Coronary artery (tissue), 2 donors: ENCODE measurements around the gene PAFAH2.
"Not testable (repeated sequence)": the region's sequence is repeated elsewhere in the genome, so short reads cannot be mapped to it uniquely, and the experiment has no call there.

Experiments
- DNase-seq: peaks from one replicate; pipeline ENCODE4 v3.0.0-alpha.2; 2017; ENCODE audit warnings: low spot score
- H3K27ac ChIP-seq, 2 donors: fragments of 200-600 bp; sonication (generic); one replicate each; pipeline ENCODE4 v1.5.1; 2016 to 2019
- H3K4me3 ChIP-seq: fragments of 200-600 bp; sonication (generic); 2 replicates; pipeline ENCODE4 v1.5.1; 2016; ENCODE audit warnings: mild to moderate bottlenecking, moderate library complexity
- TF ChIP-seq, protein P1 (sequence below): fragments of 200-600 bp; sonication (generic); IDR thresholded peaks from one replicate; pipeline ENCODE4 v1.5.1; 2019; ENCODE audit warnings: antibody characterized with exemption

PAFAH2 gene

DNA sequence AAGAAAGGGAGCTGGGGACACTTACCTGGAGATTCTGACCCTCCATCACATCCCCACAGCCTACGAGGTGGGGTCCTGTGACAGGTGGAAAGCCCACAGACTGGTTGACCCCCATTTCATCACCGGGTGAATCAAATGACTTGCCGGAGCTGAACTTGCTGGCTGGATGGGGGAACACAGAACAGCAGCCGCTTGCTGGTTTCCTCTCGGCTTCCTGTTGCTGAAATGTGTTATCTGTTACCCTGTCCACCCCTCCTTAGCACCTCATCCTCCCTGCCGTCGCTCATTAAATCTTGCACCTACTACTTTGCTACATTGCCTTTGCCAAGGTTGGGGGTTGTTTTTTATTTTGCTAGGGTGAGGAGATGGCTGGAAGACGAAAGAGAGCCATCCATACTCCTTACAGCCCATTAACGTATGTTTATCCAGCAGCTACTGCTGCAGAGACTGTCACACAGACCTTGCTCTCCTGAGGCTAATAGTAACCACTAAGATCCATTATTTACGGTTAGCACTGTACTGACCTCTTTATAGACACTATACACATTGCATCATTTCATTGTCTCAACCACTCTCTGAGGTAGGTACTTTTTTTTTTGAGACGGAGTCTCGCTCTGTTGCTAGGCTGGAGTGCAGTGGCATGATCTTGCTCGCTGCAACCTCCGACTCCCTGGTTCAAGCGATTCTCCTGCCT, 7.0 kb downstream of the PAFAH2 start:
- TF ChIP-seq, protein P1, sequence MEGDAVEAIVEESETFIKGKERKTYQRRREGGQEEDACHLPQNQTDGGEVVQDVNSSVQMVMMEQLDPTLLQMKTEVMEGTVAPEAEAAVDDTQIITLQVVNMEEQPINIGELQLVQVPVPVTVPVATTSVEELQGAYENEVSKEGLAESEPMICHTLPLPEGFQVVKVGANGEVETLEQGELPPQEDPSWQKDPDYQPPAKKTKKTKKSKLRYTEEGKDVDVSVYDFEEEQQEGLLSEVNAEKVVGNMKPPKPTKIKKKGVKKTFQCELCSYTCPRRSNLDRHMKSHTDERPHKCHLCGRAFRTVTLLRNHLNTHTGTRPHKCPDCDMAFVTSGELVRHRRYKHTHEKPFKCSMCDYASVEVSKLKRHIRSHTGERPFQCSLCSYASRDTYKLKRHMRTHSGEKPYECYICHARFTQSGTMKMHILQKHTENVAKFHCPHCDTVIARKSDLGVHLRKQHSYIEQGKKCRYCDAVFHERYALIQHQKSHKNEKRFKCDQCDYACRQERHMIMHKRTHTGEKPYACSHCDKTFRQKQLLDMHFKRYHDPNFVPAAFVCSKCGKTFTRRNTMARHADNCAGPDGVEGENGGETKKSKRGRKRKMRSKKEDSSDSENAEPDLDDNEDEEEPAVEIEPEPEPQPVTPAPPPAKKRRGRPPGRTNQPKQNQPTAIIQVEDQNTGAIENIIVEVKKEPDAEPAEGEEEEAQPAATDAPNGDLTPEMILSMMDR, result no peak
- DNase-seq, result no peak
- Histone ChIP-seq H3K27ac (no peak overlapping the region), H3K4me3 (no peak overlapping the region)

DNA sequence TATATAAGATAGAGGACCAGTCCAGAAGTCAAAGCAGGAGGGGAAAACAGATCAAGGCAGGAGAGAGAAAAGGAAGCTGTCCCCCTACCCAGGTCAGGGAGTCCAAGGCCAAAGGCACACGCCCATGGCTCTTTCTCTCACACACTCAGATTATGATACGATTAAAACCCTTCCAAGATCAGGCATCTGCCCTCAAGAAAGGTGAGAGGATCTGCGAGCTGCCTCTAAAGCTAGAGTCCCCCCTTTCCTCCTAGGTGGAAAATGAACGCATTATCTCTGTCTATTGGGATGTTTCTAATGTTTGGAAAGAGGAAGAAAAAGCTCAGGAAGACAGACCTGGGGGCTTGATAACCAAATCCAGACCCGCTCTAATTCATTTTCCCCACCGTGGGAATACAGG, 7.6 kb downstream of the PAFAH2 start:
- Histone ChIP-seq H3K27ac (no peak overlapping the region), H3K4me3 (no peak overlapping the region)
- no peak for DNase-seq
- TF ChIP-seq, protein P1, result no peak

DNA sequence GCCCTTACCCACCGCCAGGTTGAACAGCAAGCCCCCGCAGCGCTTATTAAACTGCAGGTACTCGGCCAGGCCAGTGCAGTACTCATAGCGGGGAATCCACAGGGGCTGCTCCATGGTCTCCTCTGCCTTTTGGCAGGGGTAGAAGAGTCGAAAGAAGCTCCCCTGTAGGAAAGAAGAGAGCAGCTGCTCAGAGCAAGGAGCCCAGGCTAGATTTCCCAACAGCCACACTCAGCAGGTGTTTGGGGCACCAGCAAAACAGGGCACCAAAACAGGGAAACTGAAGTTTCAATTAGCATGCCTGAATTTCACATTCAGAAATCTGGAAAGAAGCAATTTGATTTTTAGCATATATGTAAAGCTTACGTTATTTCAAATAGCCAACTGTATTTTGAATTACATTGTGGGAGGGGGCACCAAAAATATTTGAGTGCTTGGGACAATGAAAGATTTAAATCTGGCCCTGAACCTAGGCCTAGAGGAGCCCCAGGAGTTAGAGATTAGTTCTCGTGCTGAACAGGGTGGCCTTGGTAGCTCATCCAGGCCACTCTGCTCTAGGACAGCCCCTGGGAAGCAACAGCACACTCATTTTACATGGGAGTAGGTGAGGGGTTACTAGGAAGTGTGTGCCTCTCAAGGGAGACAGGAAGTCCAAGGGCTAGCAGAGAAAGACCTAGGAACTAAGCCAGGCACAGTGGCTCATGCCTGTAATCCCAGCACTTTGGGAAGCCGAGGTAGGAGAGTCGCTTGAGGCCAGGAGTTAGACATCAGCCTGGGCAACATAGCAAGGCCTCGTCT, 8.2 kb downstream of the PAFAH2 start:
- Histone ChIP-seq H3K27ac (no peak overlapping the region), H3K4me3 (no peak overlapping the region)
- TF ChIP-seq, protein P1, result no peak
- DNase-seq, result no peak

DNA sequence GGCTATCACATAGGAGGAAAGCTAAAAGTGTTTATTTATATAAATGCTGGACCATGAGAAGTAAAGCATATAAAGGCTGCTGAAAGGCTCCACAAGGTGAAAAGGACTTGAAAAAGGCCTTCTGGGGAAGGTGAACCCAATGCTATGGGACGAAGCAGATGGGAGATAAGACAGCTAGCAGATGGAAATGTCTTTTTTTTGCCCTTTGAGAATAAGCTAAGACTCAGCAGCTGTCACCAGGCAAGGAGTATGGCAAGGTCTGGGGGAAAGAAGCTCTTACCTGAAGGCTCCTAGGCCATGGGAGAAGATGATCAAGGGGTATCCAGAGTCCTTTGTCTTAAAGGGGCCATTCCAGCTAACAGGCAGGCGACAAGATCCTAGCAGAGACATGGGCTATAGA, 9.9 kb downstream of the PAFAH2 start:
- Histone ChIP-seq H3K27ac (no peak overlapping the region), H3K4me3 (no peak overlapping the region)
- no peak for DNase-seq
- TF ChIP-seq, protein P1, result no peak

DNA sequence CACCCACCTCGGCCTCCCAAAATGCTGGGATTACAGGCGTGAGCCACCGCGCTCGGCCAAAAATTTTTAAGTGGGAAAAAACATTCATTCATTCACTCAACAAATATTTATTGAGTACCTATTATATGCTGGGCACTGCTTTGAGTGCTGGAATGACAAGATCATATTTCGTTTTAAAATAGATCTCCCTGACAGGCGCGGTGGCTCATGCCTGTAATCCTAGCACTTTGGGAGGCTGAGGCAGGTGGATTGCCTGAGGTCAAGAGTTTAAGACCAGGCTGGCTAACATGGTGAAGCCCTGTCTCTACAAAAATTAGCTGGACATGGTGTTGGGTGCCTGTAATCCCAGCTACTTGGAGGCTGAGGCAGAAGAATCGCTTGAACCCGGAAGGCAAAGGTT, 11.1 kb downstream of the PAFAH2 start:
- H3K4me3 ChIP-seq, H3K27ac ChIP-seq, DNase-seq: not testable (repeated sequence)

DNA sequence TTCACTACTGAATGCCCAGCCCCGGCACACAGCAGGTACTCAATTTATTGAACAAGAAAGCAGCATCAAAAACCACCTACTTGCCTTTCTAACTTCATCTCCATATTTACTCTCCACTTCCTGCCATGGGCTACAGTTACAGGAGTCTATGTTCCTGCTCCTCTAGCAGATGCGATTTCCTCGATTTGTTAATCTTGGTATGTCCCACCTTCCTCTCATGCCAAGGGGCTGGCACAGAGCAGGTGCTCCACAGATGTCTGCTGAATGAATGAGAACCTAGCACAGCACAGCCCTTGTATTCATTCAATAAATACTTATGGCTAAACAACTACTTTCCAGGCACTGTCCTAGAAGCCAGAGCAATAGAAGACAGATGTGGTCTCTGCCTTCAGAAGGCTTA, 12.2 kb downstream of the PAFAH2 start:
- Histone ChIP-seq H3K4me3 (no peak overlapping the region), H3K27ac (no peak overlapping the region)
- TF ChIP-seq, protein P1, result no peak
- no peak for DNase-seq

DNA sequence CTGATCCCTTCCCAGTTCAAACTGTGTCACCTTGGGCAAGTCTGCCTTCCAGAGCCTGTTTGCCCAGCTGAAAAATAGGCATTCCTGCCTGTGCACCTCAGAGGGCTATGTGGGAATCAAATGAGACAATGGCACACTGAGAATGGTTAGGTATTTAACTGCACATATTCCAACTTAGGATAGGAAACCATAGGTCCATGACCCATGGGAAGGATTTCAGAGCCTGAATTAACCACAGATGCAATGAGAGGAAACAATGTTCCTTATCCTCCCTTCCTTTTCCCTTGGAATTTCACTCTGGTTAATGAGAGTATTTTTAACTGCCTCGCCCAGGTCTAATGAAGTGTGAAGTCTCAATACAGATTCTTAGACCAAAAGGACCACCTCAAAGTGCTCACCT, 12.7 kb downstream of the PAFAH2 start:
- DNase-seq, result no peak
- TF ChIP-seq, protein P1, result no peak
- Histone ChIP-seq H3K4me3 (no peak overlapping the region), H3K27ac (no peak overlapping the region)
